NCI-H1105 treated with DMSO at 0.1 percent for 48 hours (cell line): Measurements from ENCODE around the gene CACNA1D.

ENCODE experiments used
- DNase-seq: peaks from one replicate; lab custom pipeline; 2025; lab: John Stamatoyannopoulos, UW

CACNA1D gene

GRCh38 chr3:53691349-53691748 lies 196.9 kb downstream of the CACNA1D start:
- DNase-seq = no peak

- no peak for DNase-seq
Observed at GRCh38 chr3:53691885-53692284, 197.5 kb downstream of the CACNA1D start.

GRCh38 chr3:53693451-53693850 lies 199.0 kb downstream of the CACNA1D start:
- DNase-seq = no peak

GRCh38 chr3:53694046-53694445 lies 199.6 kb downstream of the CACNA1D start:
- DNase-seq = no peak

- DNase-seq = no peak
Observed at GRCh38 chr3:53694666-53695323, 200.4 kb downstream of the CACNA1D start.

- no peak for DNase-seq
Observed at GRCh38 chr3:53695324-53695690, 200.9 kb downstream of the CACNA1D start.

- DNase-seq = no peak
Observed at GRCh38 chr3:53696401-53697172, 202.2 kb downstream of the CACNA1D start.

- no peak for DNase-seq
Observed at GRCh38 chr3:53700441-53700840, 206.0 kb downstream of the CACNA1D start.

GRCh38 chr3:53702776-53703530 lies 208.5 kb downstream of the CACNA1D start:
- no peak for DNase-seq

- DNase-seq = no peak
Observed at GRCh38 chr3:53703630-53704362, 209.4 kb downstream of the CACNA1D start.

- DNase-seq = no peak
Observed at GRCh38 chr3:53704363-53704725, 209.9 kb downstream of the CACNA1D start.

GRCh38 chr3:53705024-53705745 lies 210.8 kb downstream of the CACNA1D start:
- no peak for DNase-seq

- no peak for DNase-seq
Observed at GRCh38 chr3:53705774-53706173, 211.4 kb downstream of the CACNA1D start.

- no peak for DNase-seq
Observed at GRCh38 chr3:53707222-53707621, 212.8 kb downstream of the CACNA1D start.

GRCh38 chr3:53708001-53708621 lies 213.7 kb downstream of the CACNA1D start:
- no peak for DNase-seq

- no peak for DNase-seq
Observed at GRCh38 chr3:53709256-53709655, 214.8 kb downstream of the CACNA1D start.

- peak; percentile 46 for DNase-seq
Observed at GRCh38 chr3:53709860-53710674, 215.7 kb downstream of the CACNA1D start.

- DNase-seq = no peak
Observed at GRCh38 chr3:53711387-53711786, 217.0 kb downstream of the CACNA1D start.

- no peak for DNase-seq
Observed at GRCh38 chr3:53712817-53713388, 218.5 kb downstream of the CACNA1D start.

- DNase-seq = no peak
Observed at GRCh38 chr3:53713626-53714025, 219.2 kb downstream of the CACNA1D start.
